ENCODE results near the gene TMEM161B.
"Not testable (repeated sequence)": the region's sequence is repeated elsewhere in the genome, so short reads cannot be mapped to it uniquely, and the experiment has no call there.

Gene TMEM161B

GRCh38 chr5:88190106-88190834, 78.4 kb downstream of the TMEM161B start:
- peak in 6 of 10 donors; percentile 21 to 86 (median 40) for DNase-seq
- intact Hi-C loops (cut with DNase I): loop anchor here (2.0 to 10.0 kb wide), 3 partner anchors 291 to 765 kb away; no protein-coding TSS in a partner anchor

GRCh38 chr5:88189484-88189883, 79.2 kb downstream of the TMEM161B start:
- DNase-seq: not testable (repeated sequence)

GRCh38 chr5:88188458-88189132, 80.0 kb downstream of the TMEM161B start:
- no peak for DNase-seq
- intact Hi-C loops (cut with DNase I): no loop called here

More at GRCh38 chr5:88189484-88189883, 79.2 kb downstream of the TMEM161B start:
- intact Hi-C loops (cut with DNase I): not testable (repeated sequence)

GRCh38 chr5:88183255-88183654, 85.4 kb downstream of the TMEM161B start:
- intact Hi-C loops (cut with DNase I): no loop called here
- DNase-seq: no peak

GRCh38 chr5:88177486-88177885, 91.2 kb downstream of the TMEM161B start:
- intact Hi-C loops (cut with DNase I): not testable (repeated sequence)
- DNase-seq: peak in 1 of 10 donors; percentile 50

- intact Hi-C loops (cut with DNase I): no loop called here
- DNase-seq: no peak
Observed at GRCh38 chr5:88172847-88173758, 95.5 kb downstream of the TMEM161B start.

- peak in 3 of 10 donors; percentile 40 to 86 (median 49) for DNase-seq
- intact Hi-C loops (cut with DNase I): no loop called here
Observed at GRCh38 chr5:88159591-88159990, 109.1 kb downstream of the TMEM161B start.

- intact Hi-C loops (cut with DNase I): no loop called here
- no peak for DNase-seq
Observed at GRCh38 chr5:88158056-88158455, 110.6 kb downstream of the TMEM161B start.

- intact Hi-C loops (cut with DNase I): no loop called here
- no peak for DNase-seq
Observed at GRCh38 chr5:88154891-88155290, 113.8 kb downstream of the TMEM161B start.

- no peak for DNase-seq
- intact Hi-C loops (cut with DNase I): no loop called here
Observed at GRCh38 chr5:88150747-88151146, 117.9 kb downstream of the TMEM161B start.

- peak in 6 of 10 donors; percentile 27 to 84 (median 53) for DNase-seq
- intact Hi-C loops (cut with DNase I): loop anchor here (10.0 kb wide), 1 partner anchor 249 kb away; no protein-coding TSS in a partner anchor
Observed at GRCh38 chr5:88145611-88146467, 122.8 kb downstream of the TMEM161B start.

- DNase-seq: peak in 6 of 10 donors; percentile 15 to 77 (median 55)
- intact Hi-C loops (cut with DNase I): loop anchor here (10.0 kb wide), 1 partner anchor 250 kb away; no protein-coding TSS in a partner anchor
Observed at GRCh38 chr5:88145221-88145610, 123.4 kb downstream of the TMEM161B start.
